Keratinocyte (primary cell): ENCODE data around the gene DSC3. TPM values are rescaled to one million over a fixed set of nuclear protein-coding genes. Genes with fewer than 3 reads are reported as not detected.
"Not testable (repeated sequence)": the region's sequence is repeated elsewhere in the genome, so short reads cannot be mapped to it uniquely, and the experiment has no call there.

ENCODE experiments used
- DNase-seq: peaks from one replicate; pipeline ENCODE4 v3.0.0-alpha.2; 2011; ENCODE audit warnings: low read depth, missing footprints, low spot score
- FAIRE-seq: peaks from 2 replicates; lab custom pipeline; 2011; peaks lifted over from hg19 to GRCh38; lab: Jason Lieb, UNC
- H2AFZ ChIP-seq: 2 replicates; pipeline ENCODE4 v1.6.0; 2012; ENCODE audit warnings: low read length, control low read depth, inconsistent platforms; ENCODE audit not compliant: control insufficient read depth
- H3K27ac ChIP-seq: 2 replicates; pipeline ENCODE4 v1.5.1; 2011; ENCODE audit warnings: low read length; ENCODE audit not compliant: control insufficient read depth, insufficient read depth
- H3K27me3 ChIP-seq: 3 replicates; pipeline ENCODE4 v1.6.0; 2011; ENCODE audit warnings: low read length; ENCODE audit not compliant: control insufficient read depth, insufficient read depth; ENCODE audit errors: extremely low read depth
- H3K36me3 ChIP-seq, 2 experiments: 2 replicates in 1 of 2; 3 replicates in 1 of 2; pipeline ENCODE4 v1.5.1; 2011; ENCODE audit warnings: low read length in 2 of 2, mild to moderate bottlenecking in 1 of 2; ENCODE audit not compliant: control insufficient read depth in 2 of 2, insufficient read depth in 2 of 2; ENCODE audit errors: extremely low read depth in 1 of 2
- H3K4me1 ChIP-seq: 3 replicates; pipeline ENCODE4 v1.5.1; 2011; ENCODE audit warnings: low read length; ENCODE audit not compliant: control insufficient read depth, insufficient read depth; ENCODE audit errors: extremely low read depth
- H3K4me2 ChIP-seq: 3 replicates; pipeline ENCODE4 v1.6.0; 2011; ENCODE audit warnings: low read depth, low read length; ENCODE audit not compliant: control insufficient read depth, insufficient read depth; ENCODE audit errors: extremely low read depth
- H3K4me3 ChIP-seq, 3 experiments: fragments of 200-600 bp in 1 of 3; sonication (generic) in 1 of 3; 2 replicates in 2 of 3; 3 replicates in 1 of 3; pipeline ENCODE4 v1.5.1; 2011 to 2016; ENCODE audit warnings: low read length in 3 of 3, mild to moderate bottlenecking in 3 of 3, control low read depth in 2 of 3, inconsistent platforms in 1 of 3, low read depth in 1 of 3, mixed read lengths in 1 of 3, mixed run types in 1 of 3, moderate library complexity in 1 of 3; ENCODE audit not compliant: control insufficient read depth in 2 of 3, insufficient read depth in 2 of 3; ENCODE audit errors: extremely low read depth in 1 of 3
- H3K79me2 ChIP-seq: 2 replicates; pipeline ENCODE4 v1.6.0; 2012; ENCODE audit warnings: low read length; ENCODE audit not compliant: control insufficient read depth, insufficient read depth
- H3K9ac ChIP-seq: 3 replicates; pipeline ENCODE4 v1.6.0; 2011; ENCODE audit warnings: low read length; ENCODE audit not compliant: control insufficient read depth, insufficient read depth; ENCODE audit errors: extremely low read depth
- H3K9me1 ChIP-seq: 3 replicates; pipeline ENCODE4 v1.6.0; 2011; ENCODE audit warnings: low read length; ENCODE audit not compliant: control insufficient read depth, insufficient read depth; ENCODE audit errors: extremely low read depth
- H3K9me3 ChIP-seq: 2 replicates; pipeline ENCODE4 v1.5.1; 2012; ENCODE audit warnings: low read depth, low read length; ENCODE audit not compliant: control insufficient read depth
- H4K20me1 ChIP-seq: 3 replicates; pipeline ENCODE4 v1.6.0; 2011; ENCODE audit warnings: low read length; ENCODE audit not compliant: control insufficient read depth, insufficient read depth; ENCODE audit errors: extremely low read depth
- EZH2 ChIP-seq: IDR thresholded peaks from one replicate; pipeline ENCODE4 v1.6.1; 2012; ENCODE audit warnings: inconsistent platforms, mild to moderate bottlenecking, low read length, moderate library complexity
- dilution Hi-C: fragments of 300-500 bp; cut with MboI; formaldehyde crosslinking; loops from one replicate; pipeline ENCODE4 v1.7.0; 2020; ENCODE audit warnings: low sequenced_read_pairs; ENCODE audit not compliant: extremely low pct_ligation_motif_present
- polyA plus RNA-seq, 5 experiments: library from polyadenylated mRNA; depleted of rRNA in 3 of 5; stranded (reverse) in 3 of 5; stranded (forward) in 1 of 5; unstranded in 1 of 5; fragments of >200 nt; gene quantifications; 1 replicate in 1 of 5; 2 replicates in 3 of 5; 3 replicates in 1 of 5; pipeline versions ENCODE4 v1.2.1 to v1.2.3, GENCODE V29; 2011 to 2012; ENCODE audit warnings: missing spikeins in 2 of 5, low read depth in 1 of 5, low replicate concordance in 1 of 5
- TF ChIP-seq, protein P1 (sequence below), 3 experiments: IDR thresholded peaks in 1 of 3; conservative IDR thresholded peaks in 1 of 3; optimal IDR thresholded peaks in 1 of 3; 2 replicates in 2 of 3; 3 replicates in 1 of 3; pipeline versions ENCODE3 to v1.5.1; 2011; ENCODE audit warnings: low read length in 3 of 3, mild to moderate bottlenecking in 3 of 3, moderate library complexity in 2 of 3, control low read depth in 1 of 3, inconsistent platforms in 1 of 3; ENCODE audit not compliant: insufficient read depth in 2 of 3; ENCODE audit errors: extremely low read depth in 1 of 3

DSC3 gene
- polyA plus RNA-seq, 1 donor (not counting 4 experiments of a cell fraction or from before 2014, with no cell fraction given), result 116 TPM

DNA sequence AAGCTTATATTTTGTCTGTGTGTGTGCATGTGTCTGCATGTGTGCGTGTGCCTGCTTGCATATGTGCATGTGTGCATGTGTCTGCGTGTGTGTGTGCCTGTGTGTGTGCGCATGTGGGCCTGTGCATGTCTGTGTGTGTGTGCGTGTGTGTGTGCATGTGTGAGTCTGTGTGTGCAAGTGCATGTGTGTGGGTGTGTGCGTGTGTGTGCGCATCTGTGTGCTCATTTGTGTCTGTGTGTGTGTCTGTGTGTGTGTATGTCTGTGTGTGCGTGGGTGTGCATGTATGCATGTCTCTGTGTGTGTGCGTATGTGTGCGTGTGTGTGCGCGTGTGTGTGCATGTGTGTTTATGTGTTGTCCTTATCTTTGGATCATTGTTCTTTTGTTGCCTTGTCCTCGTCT is 56.8 kb downstream of the DSC3 start:
- H3K79me2 ChIP-seq, result no peaks in the 10 kb centered on the region
- H2AFZ ChIP-seq, result no peak overlapping the region
- dilution Hi-C loops, result no loop called here
- no peaks in the 10 kb centered on the region for H3K9me3 ChIP-seq
- no peaks in the 10 kb centered on the region for H4K20me1 ChIP-seq
- no peak overlapping the region for H3K4me2 ChIP-seq
- H3K27ac ChIP-seq, result peak overlapping the region; percentile 2
- TF ChIP-seq, protein P1, sequence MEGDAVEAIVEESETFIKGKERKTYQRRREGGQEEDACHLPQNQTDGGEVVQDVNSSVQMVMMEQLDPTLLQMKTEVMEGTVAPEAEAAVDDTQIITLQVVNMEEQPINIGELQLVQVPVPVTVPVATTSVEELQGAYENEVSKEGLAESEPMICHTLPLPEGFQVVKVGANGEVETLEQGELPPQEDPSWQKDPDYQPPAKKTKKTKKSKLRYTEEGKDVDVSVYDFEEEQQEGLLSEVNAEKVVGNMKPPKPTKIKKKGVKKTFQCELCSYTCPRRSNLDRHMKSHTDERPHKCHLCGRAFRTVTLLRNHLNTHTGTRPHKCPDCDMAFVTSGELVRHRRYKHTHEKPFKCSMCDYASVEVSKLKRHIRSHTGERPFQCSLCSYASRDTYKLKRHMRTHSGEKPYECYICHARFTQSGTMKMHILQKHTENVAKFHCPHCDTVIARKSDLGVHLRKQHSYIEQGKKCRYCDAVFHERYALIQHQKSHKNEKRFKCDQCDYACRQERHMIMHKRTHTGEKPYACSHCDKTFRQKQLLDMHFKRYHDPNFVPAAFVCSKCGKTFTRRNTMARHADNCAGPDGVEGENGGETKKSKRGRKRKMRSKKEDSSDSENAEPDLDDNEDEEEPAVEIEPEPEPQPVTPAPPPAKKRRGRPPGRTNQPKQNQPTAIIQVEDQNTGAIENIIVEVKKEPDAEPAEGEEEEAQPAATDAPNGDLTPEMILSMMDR (optimal IDR thresholded peaks at IDR 0.05 in 1 of 3, IDR thresholded peaks at IDR 0.05 in 1 of 3, conservative IDR thresholded peaks at IDR 0.05 in 1 of 3; ENCODE audit: extremely low read depth in 1 of 3, insufficient read depth in 2 of 3, low read length in 3 of 3), result no peak
- TF ChIP-seq EZH2, result no peak
- peaks cover 4% of the 10 kb centered on the region for H3K9me1 ChIP-seq
- no peak overlapping the region for H3K9ac ChIP-seq
- peaks cover 34% of the 10 kb centered on the region for H3K4me1 ChIP-seq
- H3K36me3 ChIP-seq, result no peaks in the 10 kb centered on the region
- H3K4me3 ChIP-seq, result no peak overlapping the region
- DNase-seq (no peak), FAIRE-seq (peak; percentile 81)
- H3K27me3 ChIP-seq, result no peaks in the 10 kb centered on the region

DNA sequence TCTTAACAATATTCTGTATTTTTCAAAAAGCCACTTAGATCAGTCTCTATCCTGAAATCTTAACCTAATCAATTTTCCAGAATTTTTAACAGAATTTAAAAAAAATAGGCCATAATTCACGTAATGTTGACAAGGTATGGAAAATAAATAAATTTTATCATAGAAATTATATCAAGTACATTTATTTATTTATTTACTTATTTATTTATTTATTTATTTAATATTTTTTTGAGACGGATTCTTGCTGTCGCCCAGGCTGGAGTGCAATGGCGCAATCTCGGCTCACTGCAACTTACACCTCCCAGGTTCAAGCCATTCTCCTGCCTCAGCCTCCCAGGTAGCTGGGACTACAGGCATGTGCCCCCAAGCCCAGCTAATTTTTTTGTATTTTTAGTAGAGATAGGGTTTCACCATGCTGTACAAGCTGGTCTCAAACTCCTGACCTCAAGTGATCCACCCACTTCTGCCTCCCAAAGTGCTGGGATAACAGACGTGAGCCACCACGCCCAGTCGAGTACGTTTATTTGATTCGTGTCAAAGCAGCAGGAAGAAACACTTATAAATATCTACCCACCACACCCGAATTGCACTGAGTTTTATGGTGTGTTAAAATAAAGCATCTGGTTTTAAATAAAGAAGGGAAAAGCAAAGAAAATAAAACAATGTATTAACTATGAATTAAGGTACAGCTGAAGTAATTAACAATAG is 60.1 kb downstream of the DSC3 start:
- Histone ChIP-seq H3K4me2 (no peak overlapping the region), H2AFZ (no peak overlapping the region), H4K20me1 (no peaks in the 10 kb centered on the region), H3K4me3 (no peak overlapping the region), H3K9me1 (peaks cover 4% of the 10 kb centered on the region), H3K9me3 (no peaks in the 10 kb centered on the region), H3K4me1 (peaks cover 17% of the 10 kb centered on the region), H3K36me3 (no peaks in the 10 kb centered on the region), H3K79me2 (no peaks in the 10 kb centered on the region), H3K27me3 (no peaks in the 10 kb centered on the region), H3K27ac (no peak overlapping the region), H3K9ac (no peak overlapping the region)
- DNase-seq, result no peak
- FAIRE-seq, result no peak
- dilution Hi-C loops, result no loop called here
- no peak for TF ChIP-seq EZH2
- TF ChIP-seq, protein P1 (optimal IDR thresholded peaks at IDR 0.05 in 1 of 3, IDR thresholded peaks at IDR 0.05 in 1 of 3, conservative IDR thresholded peaks at IDR 0.05 in 1 of 3; ENCODE audit: extremely low read depth in 1 of 3, insufficient read depth in 2 of 3, low read length in 3 of 3), result no peak

DNA sequence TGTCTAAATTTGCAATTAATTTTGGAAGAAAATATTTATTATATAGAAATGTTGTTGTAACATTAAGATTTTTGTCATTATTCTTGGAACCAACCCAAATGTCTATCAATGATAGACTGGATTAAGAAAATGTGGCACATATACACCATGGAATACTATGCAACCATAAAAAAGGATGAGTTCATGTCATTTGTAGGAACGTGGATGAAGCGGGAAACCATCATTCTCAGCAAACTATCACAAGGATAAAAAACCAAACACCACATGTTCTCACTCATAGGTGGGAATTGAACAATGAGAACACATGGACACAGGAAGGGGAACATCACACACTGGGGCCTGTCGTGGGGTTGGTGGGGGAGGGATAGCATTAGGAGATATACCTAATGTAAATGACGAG is 64.5 kb downstream of the DSC3 start:
- H4K20me1 ChIP-seq, H2AFZ ChIP-seq, H3K27me3 ChIP-seq, H3K4me2 ChIP-seq, dilution Hi-C loops, H3K4me3 ChIP-seq, H3K9me1 ChIP-seq, H3K9me3 ChIP-seq, H3K36me3 ChIP-seq, H3K9ac ChIP-seq, FAIRE-seq, H3K27ac ChIP-seq, H3K79me2 ChIP-seq, DNase-seq, H3K4me1 ChIP-seq: not testable (repeated sequence)
